Progenitor cell of endocrine pancreas (in vitro differentiated cells): ENCODE results near the gene AVL9. TPM values are rescaled to one million over a fixed set of nuclear protein-coding genes. Genes with fewer than 3 reads are reported as not detected.

Experiments used
- DNase-seq: peaks from one replicate; pipeline ENCODE4 v3.0.0; 2021; ENCODE audit warnings: low spot score; ENCODE audit not compliant: unreplicated experiment
- H3K27ac Mint-ChIP-seq: 2 replicates; pipeline ENCODE4 v1.8.0; 2021; ENCODE audit warnings: mild to moderate bottlenecking, moderate library complexity, mixed read lengths
- H3K27me3 Mint-ChIP-seq: 2 replicates; pipeline ENCODE4 v1.8.0; 2021; ENCODE audit warnings: mixed read lengths
- H3K36me3 Mint-ChIP-seq: 2 replicates; pipeline ENCODE4 v1.8.0; 2022; ENCODE audit warnings: mixed read lengths; ENCODE audit not compliant: insufficient read depth
- H3K4me1 Mint-ChIP-seq: 2 replicates; pipeline ENCODE4 v1.8.0; 2021; ENCODE audit warnings: low read depth, mixed read lengths
- H3K4me3 Mint-ChIP-seq: 2 replicates; pipeline ENCODE4 v1.8.0; 2021; ENCODE audit warnings: low read depth, mild to moderate bottlenecking, moderate library complexity, mixed read lengths
- H3K9me3 Mint-ChIP-seq: 2 replicates; pipeline ENCODE4 v1.8.0; 2021; ENCODE audit warnings: low read depth, mixed read lengths
- CTCF ChIP-seq: fragments of 200-600 bp; sonication (generic); IDR thresholded peaks from one replicate; pipeline ENCODE4 v1.5.0; 2021; ENCODE audit warnings: antibody characterized with exemption, mild to moderate bottlenecking; ENCODE audit not compliant: unreplicated experiment
- total RNA-seq: library from RNA; stranded (reverse); gene quantifications from 2 replicates; pipeline ENCODE4 v1.2.1, GENCODE V29; 2021

AVL9 gene
- total RNA-seq, 1 donor from 2014 or later = 50.7 TPM

GRCh38 chr7:32539919-32540531 lies 44.7 kb downstream of the AVL9 start:
- no peak for TF ChIP-seq CTCF
- peaks cover 15% of the 10 kb centered on the region for H3K36me3 Mint-ChIP-seq
- no peaks in the 10 kb centered on the region for H3K27me3 Mint-ChIP-seq
- no peak overlapping the region for H3K4me3 Mint-ChIP-seq
- peaks cover 4% of the 10 kb centered on the region for H3K9me3 Mint-ChIP-seq
- H3K4me1 Mint-ChIP-seq = no peaks in the 10 kb centered on the region
- DNase-seq = no peak
- H3K27ac Mint-ChIP-seq = peak overlapping the region; percentile 4

- Mint-ChIP-seq H3K9me3 (peaks cover 4% of the 10 kb centered on the region), H3K4me3 (no peak overlapping the region), H3K27ac (no peak overlapping the region), H3K36me3 (peaks cover 19% of the 10 kb centered on the region), H3K4me1 (no peaks in the 10 kb centered on the region), H3K27me3 (no peaks in the 10 kb centered on the region)
- DNase-seq = no peak
- no peak for TF ChIP-seq CTCF
These were observed 47.3 kb downstream of the AVL9 start for GRCh38 chr7:32542595-32542994.

GRCh38 chr7:32559480-32559879 lies 64.2 kb downstream of the AVL9 start:
- Mint-ChIP-seq H3K36me3 (peaks cover 11% of the 10 kb centered on the region), H3K27ac (no peak overlapping the region), H3K9me3 (no peaks in the 10 kb centered on the region), H3K4me3 (no peak overlapping the region), H3K4me1 (no peaks in the 10 kb centered on the region), H3K27me3 (no peaks in the 10 kb centered on the region)
- TF ChIP-seq CTCF = no peak
- DNase-seq = no peak

GRCh38 chr7:32560075-32560474 lies 64.8 kb downstream of the AVL9 start:
- Mint-ChIP-seq H3K27ac (no peak overlapping the region), H3K4me1 (no peaks in the 10 kb centered on the region), H3K9me3 (no peaks in the 10 kb centered on the region), H3K27me3 (no peaks in the 10 kb centered on the region), H3K4me3 (no peak overlapping the region), H3K36me3 (peaks cover 14% of the 10 kb centered on the region)
- no peak for TF ChIP-seq CTCF
- no peak for DNase-seq

GRCh38 chr7:32561613-32562012 lies 66.3 kb downstream of the AVL9 start:
- Mint-ChIP-seq H3K36me3 (peaks cover 14% of the 10 kb centered on the region), H3K27me3 (no peaks in the 10 kb centered on the region), H3K9me3 (no peaks in the 10 kb centered on the region), H3K27ac (peak overlapping the region; percentile 54), H3K4me1 (no peaks in the 10 kb centered on the region), H3K4me3 (no peak overlapping the region)
- DNase-seq = no peak
- TF ChIP-seq CTCF = no peak
